PC-3 (cell line): ENCODE results near the gene FAM76A. TPM values are rescaled to one million over a fixed set of nuclear protein-coding genes. Genes with fewer than 3 reads are reported as not detected.

Source experiments
- ATAC-seq: fragments of 200-7000 bp; cut with Tn5 transposase; 2 replicates; pipeline ENCODE4 v1.9.1; 2020; ENCODE audit warnings: mild to moderate bottlenecking, moderate library complexity
- BruUV-seq: library from RNA; stranded (reverse); fragments of 400-500 nt; replicated peaks from 2 replicates; lab custom pipeline; 2021; lab: Mats Ljungman, UMichigan
- CTCF ChIA-PET: fragments of 300-600 bp; sonication (Branson Sonifier 250); formaldehyde crosslinking; loops from one replicate; lab custom pipeline; 2022; ENCODE audit warnings: antibody characterized with exemption; lab: Charles Lee
- POLR2A ChIA-PET: fragments of 300-600 bp; sonication (Branson Sonifier 250); formaldehyde crosslinking; loops from one replicate; lab custom pipeline; 2022; ENCODE audit warnings: antibody characterized with exemption; ENCODE audit not compliant: unreplicated experiment; lab: Charles Lee
- DNase-seq: peaks from one replicate; pipeline ENCODE4 v3.0.0-alpha.2; 2015
- H2AFZ ChIP-seq: fragments of 300-600 bp; sonication (generic); 2 replicates; pipeline ENCODE4 v1.6.0; 2016; ENCODE audit warnings: antibody characterized with exemption, low read length
- H3F3A ChIP-seq: fragments of 300-600 bp; sonication (generic); one replicate; pipeline ENCODE4 v1.6.0; 2017; ENCODE audit warnings: antibody characterized with exemption, low read length, control low read depth, mild to moderate bottlenecking; ENCODE audit not compliant: unreplicated experiment
- H3K27ac ChIP-seq: fragments of 300-600 bp; sonication (generic); 2 replicates; pipeline ENCODE4 v1.5.1; 2016; ENCODE audit warnings: mild to moderate bottlenecking, low read length
- H3K27me3 ChIP-seq: fragments of 300-600 bp; sonication (generic); 2 replicates; pipeline ENCODE4 v1.6.1; 2016; ENCODE audit warnings: low read length, mixed read lengths
- H3K36me3 ChIP-seq: fragments of 300-600 bp; sonication (generic); 2 replicates; pipeline ENCODE4 v1.6.1; 2016; ENCODE audit warnings: low read depth, mixed run types, low read length, mixed read lengths
- H3K4me1 ChIP-seq: fragments of 300-600 bp; sonication (generic); 2 replicates; pipeline ENCODE4 v1.5.1; 2016; ENCODE audit warnings: low read length; ENCODE audit not compliant: insufficient read depth
- H3K4me2 ChIP-seq: fragments of 300-600 bp; sonication (generic); 2 replicates; pipeline ENCODE4 v1.6.0; 2016; ENCODE audit warnings: low read length
- H3K4me3 ChIP-seq: fragments of 300-600 bp; sonication (generic); 2 replicates; pipeline ENCODE4 v1.5.1; 2016; ENCODE audit warnings: mild to moderate bottlenecking, low read length, mixed read lengths
- H3K79me2 ChIP-seq: fragments of 300-600 bp; sonication (generic); 2 replicates; pipeline ENCODE4 v1.6.1; 2017; ENCODE audit warnings: low read length, mixed read lengths
- H3K9ac ChIP-seq: fragments of 300-600 bp; sonication (generic); 2 replicates; pipeline ENCODE4 v1.6.0; 2016; ENCODE audit warnings: mild to moderate bottlenecking, low read length
- H3K9me2 ChIP-seq: fragments of 300-600 bp; sonication (generic); replicated peaks from 2 replicates; pipeline ENCODE4 v1.6.1; 2016; ENCODE audit warnings: mixed run types, low read length, mixed read lengths
- H3K9me3 ChIP-seq: fragments of 300-600 bp; sonication (generic); 2 replicates; pipeline ENCODE4 v1.6.1; 2016; ENCODE audit warnings: low read length, mixed read lengths
- H4K20me1 ChIP-seq: fragments of 300-600 bp; sonication (generic); 2 replicates; pipeline ENCODE4 v1.6.1; 2016; ENCODE audit warnings: low read length, mixed read lengths
- CTCF ChIP-seq: fragments of 300-600 bp; sonication (generic); conservative IDR thresholded peaks from 2 replicates; pipeline ENCODE4 v1.5.1; 2017; ENCODE audit warnings: antibody characterized with exemption, low read depth, mild to moderate bottlenecking, low read length
- EZH2 ChIP-seq: fragments of 300-600 bp; sonication (generic); IDR thresholded peaks from one replicate; pipeline ENCODE4 v1.6.1; 2017; ENCODE audit warnings: antibody characterized with exemption, mild to moderate bottlenecking, low read length; ENCODE audit not compliant: unreplicated experiment
- EZH2phosphoT487 ChIP-seq: fragments of 300-600 bp; sonication (generic); IDR thresholded peaks from 2 replicates; pipeline ENCODE4 v1.6.1; 2018; ENCODE audit warnings: mild to moderate bottlenecking, antibody characterized with exemption, low read length, borderline replicate concordance
- intact Hi-C: fragments of 100-400 bp; cut with micrococcal nuclease; formaldehyde crosslinking; loops from 2 replicates; pipeline ENCODE4 v1.9.0; 2023
- total RNA-seq: library from RNA; depleted of rRNA; stranded (reverse); fragments of >200 nt; gene quantifications from 2 replicates; pipeline ENCODE4 v1.2.3, GENCODE V29; 2014

Gene FAM76A
- total RNA-seq, 1 experiment from 2014 or later = 9.9 TPM

- Histone ChIP-seq H3F3A (no peaks in the 10 kb centered on the region), H2AFZ (no peak overlapping the region), H3K79me2 (no peaks in the 10 kb centered on the region), H3K9me3 (no peaks in the 10 kb centered on the region), H3K4me3 (no peak overlapping the region), H3K9me2 (no peaks in the 10 kb centered on the region), H4K20me1 (no peaks in the 10 kb centered on the region), H3K27ac (no peak overlapping the region), H3K36me3 (no peaks in the 10 kb centered on the region), H3K4me1 (no peaks in the 10 kb centered on the region), H3K27me3 (no peaks in the 10 kb centered on the region), H3K4me2 (no peak overlapping the region), H3K9ac (no peak overlapping the region)
- BruUV-seq = no TSS peak
- ChIA-PET POLR2A (interaction anchor here (0.6 kb wide), 1 partner anchor 443 kb away, joined by 4 read pairs; no protein-coding TSS in a partner anchor), CTCF (no interaction called here)
- TF ChIP-seq EZH2 = no peak
- TF ChIP-seq EZH2phosphoT487 = no peak
- TF ChIP-seq CTCF = no peak
- ATAC-seq (no peak), DNase-seq (no peak)
- intact Hi-C loops = no loop called here
Measured at GRCh38 chr1:27745466-27745865, 19.7 kb downstream of the FAM76A start.

GRCh38 chr1:27752360-27752759 lies 26.6 kb downstream of the FAM76A start:
- H3K9me2 ChIP-seq = no peaks in the 10 kb centered on the region
- no peak overlapping the region for H2AFZ ChIP-seq
- no peaks in the 10 kb centered on the region for H3K36me3 ChIP-seq
- H3F3A ChIP-seq = no peaks in the 10 kb centered on the region
- no peaks in the 10 kb centered on the region for H4K20me1 ChIP-seq
- no peaks in the 10 kb centered on the region for H3K27me3 ChIP-seq
- DNase-seq (no peak), ATAC-seq (no peak)
- H3K9ac ChIP-seq = no peak overlapping the region
- H3K79me2 ChIP-seq = no peaks in the 10 kb centered on the region
- H3K4me1 ChIP-seq = no peaks in the 10 kb centered on the region
- no peaks in the 10 kb centered on the region for H3K9me3 ChIP-seq
- CTCF ChIA-PET = no interaction called here
- intact Hi-C loops = no loop called here
- no TSS peak for BruUV-seq
- H3K4me3 ChIP-seq = no peak overlapping the region
- TF ChIP-seq CTCF (no peak), EZH2phosphoT487 (no peak), EZH2 (no peak)
- no peak overlapping the region for H3K27ac ChIP-seq
- POLR2A ChIA-PET = no interaction called here
- H3K4me2 ChIP-seq = no peak overlapping the region

- intact Hi-C loops = no loop called here
- Histone ChIP-seq H3F3A (no peaks in the 10 kb centered on the region), H3K79me2 (no peaks in the 10 kb centered on the region), H4K20me1 (no peaks in the 10 kb centered on the region), H3K9ac (no peak overlapping the region), H3K36me3 (no peaks in the 10 kb centered on the region), H3K9me2 (no peaks in the 10 kb centered on the region), H3K27me3 (no peaks in the 10 kb centered on the region), H2AFZ (no peak overlapping the region), H3K9me3 (no peaks in the 10 kb centered on the region), H3K4me1 (no peaks in the 10 kb centered on the region), H3K27ac (no peak overlapping the region), H3K4me3 (no peak overlapping the region), H3K4me2 (no peak overlapping the region)
- TF ChIP-seq EZH2 = no peak
- no peak for TF ChIP-seq CTCF
- no peak for TF ChIP-seq EZH2phosphoT487
- ATAC-seq = no peak
- ChIA-PET CTCF (no interaction called here), POLR2A (no interaction called here)
- DNase-seq = no peak
- BruUV-seq = no TSS peak
Measured at GRCh38 chr1:27755286-27755685, 29.5 kb downstream of the FAM76A start.
